NCI-H748 (cell line): ENCODE data around the gene TMX4.

Source experiments
- DNase-seq: peaks from one replicate; lab custom pipeline; 2025; ENCODE audit not compliant: unreplicated experiment; lab: John Stamatoyannopoulos, UW

TMX4 gene

GRCh38 chr20:8019998-8020247, 362 bp upstream of the TMX4 start:
- DNase-seq: no peak

GRCh38 chr20:8018958-8019245, 659 bp downstream of the TMX4 start:
- peak; percentile 89 for DNase-seq

GRCh38 chr20:8012724-8013123, 6.8 kb downstream of the TMX4 start:
- no peak for DNase-seq

GRCh38 chr20:8008733-8009132, 10.8 kb downstream of the TMX4 start:
- DNase-seq: no peak

- peak; percentile 95 for DNase-seq
Measured at GRCh38 chr20:8007490-8007889, 12.1 kb downstream of the TMX4 start.

GRCh38 chr20:8005575-8006366, 13.8 kb downstream of the TMX4 start:
- DNase-seq: peak; percentile 76

GRCh38 chr20:8005033-8005432, 14.5 kb downstream of the TMX4 start:
- DNase-seq: peak; percentile 95

- peak; percentile 62 for DNase-seq
Measured at GRCh38 chr20:8002056-8002455, 17.5 kb downstream of the TMX4 start.

GRCh38 chr20:8000796-8001195, 18.8 kb downstream of the TMX4 start:
- no peak for DNase-seq

- no peak for DNase-seq
Measured at GRCh38 chr20:7996898-7997297, 22.7 kb downstream of the TMX4 start.

GRCh38 chr20:7994809-7995208, 24.8 kb downstream of the TMX4 start:
- DNase-seq: no peak

- no peak for DNase-seq
Measured at GRCh38 chr20:7993703-7994102, 25.9 kb downstream of the TMX4 start.

GRCh38 chr20:7993238-7993637, 26.3 kb downstream of the TMX4 start:
- no peak for DNase-seq

- no peak for DNase-seq
Measured at GRCh38 chr20:7990385-7990784, 29.2 kb downstream of the TMX4 start.

GRCh38 chr20:7989379-7989778, 30.2 kb downstream of the TMX4 start:
- DNase-seq: no peak

GRCh38 chr20:7985916-7986315, 33.6 kb downstream of the TMX4 start:
- DNase-seq: no peak

- no peak for DNase-seq
Measured at GRCh38 chr20:7984192-7984591, 35.4 kb downstream of the TMX4 start.

GRCh38 chr20:7981374-7981773, 38.2 kb downstream of the TMX4 start:
- no peak for DNase-seq

GRCh38 chr20:7980332-7981046, 39.1 kb downstream of the TMX4 start:
- DNase-seq: peak; percentile 67

- DNase-seq: no peak
Measured at GRCh38 chr20:7977709-7978108, 41.9 kb downstream of the TMX4 start.

GRCh38 chr20:7975851-7976414, 43.6 kb downstream of the TMX4 start:
- DNase-seq: no peak

- no peak for DNase-seq
Measured at GRCh38 chr20:7974785-7975435, 44.7 kb downstream of the TMX4 start.
